ENCODE measurements around the gene PCDH15. TPM values are rescaled to one million over a fixed set of nuclear protein-coding genes. Genes with fewer than 3 reads are reported as not detected.

The PCDH15 gene
- total and polyA plus RNA-seq, 2 of the 13 experiments (the other 11 are each of a cell fraction or from before 2014, with no cell fraction given) = not detected

DNA sequence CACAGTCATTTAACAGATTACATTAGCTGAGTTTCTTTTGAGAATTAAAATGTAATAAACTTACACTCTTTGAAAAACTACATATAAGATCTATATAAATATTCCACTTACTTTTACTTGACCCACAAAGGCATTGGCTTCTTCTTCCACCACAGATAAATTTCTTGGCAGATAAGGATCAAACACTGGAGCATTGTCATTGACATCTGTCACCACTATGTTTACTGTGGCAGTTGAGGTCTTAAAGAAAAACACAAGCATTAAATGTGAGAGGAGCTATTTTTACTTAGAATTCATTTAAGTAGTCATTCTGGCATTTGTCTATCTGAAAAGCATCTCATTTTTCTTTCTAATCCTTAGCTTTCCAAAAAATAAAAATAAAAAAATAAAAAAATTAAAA lies 734.4 kb downstream of the PCDH15 start:
- Histone ChIP-seq H3K4me2 (ENCODE audit: low read depth, low read length) (no peak overlapping the region), H3K9me3 (ENCODE audit: low read length) (no peaks in the 10 kb centered on the region), H4K20me1 (ENCODE audit: insufficient read depth, low read length) (no peaks in the 10 kb centered on the region), H2AFZ (ENCODE audit: low read length) (no peak overlapping the region), H3K27ac (ENCODE audit: extremely low read length, insufficient read depth, low read length) (no peak overlapping the region), H3K36me3 (replicated peaks in 1 of 2; ENCODE audit: control insufficient read depth in 1 of 2, insufficient read depth in 2 of 2, low read length in 2 of 2) (no peaks in the 10 kb centered on the region), H3K9ac (ENCODE audit: insufficient read depth, low read depth, low read length) (no peak overlapping the region), H3K27me3 (ENCODE audit: control insufficient read depth in 1 of 2, insufficient read depth in 2 of 2, low read length in 2 of 2) (no peaks in the 10 kb centered on the region), H3K4me1 (ENCODE audit: insufficient read depth, low read length) (no peaks in the 10 kb centered on the region), H3K79me2 (ENCODE audit: insufficient read depth, low read length) (no peaks in the 10 kb centered on the region), H3K4me3 (replicated peaks in 1 of 3; ENCODE audit: insufficient read depth in 1 of 3, low read depth in 2 of 3, low read length in 3 of 3) (no peak overlapping the region)
- intact Hi-C loops (cut with micrococcal nuclease; ENCODE audit: unreplicated experiment) = no loop called here
- in situ Hi-C loops (cut with HindIII; ENCODE audit: extremely low pct_ligation_motif_present, low pct_unique_long_range_greater_than_20kb) = no loop called here
- BruUV-seq (replicated peaks) = no TSS peak
- POLR2A ChIA-PET = no interaction called here
- CTCF ChIA-PET (ENCODE audit: low intra/inter-chr PET ratio, low total read pairs) = no interaction called here
- ATAC-seq = no peak
- FAIRE-seq = no peak
- DNase-seq (ENCODE audit: low spot score) = no peak
- TF ChIP-seq JUN (CRISPR knock-in tag; IDR thresholded peaks at IDR 0.05) (no peak), RFX1 (IDR thresholded peaks at IDR 0.05) (no peak), FOXA3 (CRISPR knock-in tag; IDR thresholded peaks at IDR 0.05) (no peak), POLR2AphosphoS5 (IDR thresholded peaks at IDR 0.05; ENCODE audit: low read depth, low read length) (no peak), NR1H2 (CRISPR knock-in tag; IDR thresholded peaks at IDR 0.05; ENCODE audit: borderline replicate concordance, low read depth) (no peak), ZBTB7B (CRISPR knock-in tag; IDR thresholded peaks at IDR 0.05) (no peak), MED13 (CRISPR knock-in tag; IDR thresholded peaks at IDR 0.05) (no peak), ZNF780A (CRISPR knock-in tag; IDR thresholded peaks at IDR 0.05) (no peak), ZNF569 (CRISPR knock-in tag; IDR thresholded peaks at IDR 0.05; ENCODE audit: borderline replicate concordance) (no peak), ZNF451 (CRISPR knock-in tag; IDR thresholded peaks at IDR 0.05) (no peak), ZNF713 (CRISPR knock-in tag; IDR thresholded peaks at IDR 0.05) (no peak), SP2 (CRISPR knock-in tag; IDR thresholded peaks at IDR 0.05) (no peak), JDP2 (CRISPR knock-in tag; IDR thresholded peaks at IDR 0.05; ENCODE audit: borderline replicate concordance) (no peak)
- TF ChIP-seq, protein P1, sequence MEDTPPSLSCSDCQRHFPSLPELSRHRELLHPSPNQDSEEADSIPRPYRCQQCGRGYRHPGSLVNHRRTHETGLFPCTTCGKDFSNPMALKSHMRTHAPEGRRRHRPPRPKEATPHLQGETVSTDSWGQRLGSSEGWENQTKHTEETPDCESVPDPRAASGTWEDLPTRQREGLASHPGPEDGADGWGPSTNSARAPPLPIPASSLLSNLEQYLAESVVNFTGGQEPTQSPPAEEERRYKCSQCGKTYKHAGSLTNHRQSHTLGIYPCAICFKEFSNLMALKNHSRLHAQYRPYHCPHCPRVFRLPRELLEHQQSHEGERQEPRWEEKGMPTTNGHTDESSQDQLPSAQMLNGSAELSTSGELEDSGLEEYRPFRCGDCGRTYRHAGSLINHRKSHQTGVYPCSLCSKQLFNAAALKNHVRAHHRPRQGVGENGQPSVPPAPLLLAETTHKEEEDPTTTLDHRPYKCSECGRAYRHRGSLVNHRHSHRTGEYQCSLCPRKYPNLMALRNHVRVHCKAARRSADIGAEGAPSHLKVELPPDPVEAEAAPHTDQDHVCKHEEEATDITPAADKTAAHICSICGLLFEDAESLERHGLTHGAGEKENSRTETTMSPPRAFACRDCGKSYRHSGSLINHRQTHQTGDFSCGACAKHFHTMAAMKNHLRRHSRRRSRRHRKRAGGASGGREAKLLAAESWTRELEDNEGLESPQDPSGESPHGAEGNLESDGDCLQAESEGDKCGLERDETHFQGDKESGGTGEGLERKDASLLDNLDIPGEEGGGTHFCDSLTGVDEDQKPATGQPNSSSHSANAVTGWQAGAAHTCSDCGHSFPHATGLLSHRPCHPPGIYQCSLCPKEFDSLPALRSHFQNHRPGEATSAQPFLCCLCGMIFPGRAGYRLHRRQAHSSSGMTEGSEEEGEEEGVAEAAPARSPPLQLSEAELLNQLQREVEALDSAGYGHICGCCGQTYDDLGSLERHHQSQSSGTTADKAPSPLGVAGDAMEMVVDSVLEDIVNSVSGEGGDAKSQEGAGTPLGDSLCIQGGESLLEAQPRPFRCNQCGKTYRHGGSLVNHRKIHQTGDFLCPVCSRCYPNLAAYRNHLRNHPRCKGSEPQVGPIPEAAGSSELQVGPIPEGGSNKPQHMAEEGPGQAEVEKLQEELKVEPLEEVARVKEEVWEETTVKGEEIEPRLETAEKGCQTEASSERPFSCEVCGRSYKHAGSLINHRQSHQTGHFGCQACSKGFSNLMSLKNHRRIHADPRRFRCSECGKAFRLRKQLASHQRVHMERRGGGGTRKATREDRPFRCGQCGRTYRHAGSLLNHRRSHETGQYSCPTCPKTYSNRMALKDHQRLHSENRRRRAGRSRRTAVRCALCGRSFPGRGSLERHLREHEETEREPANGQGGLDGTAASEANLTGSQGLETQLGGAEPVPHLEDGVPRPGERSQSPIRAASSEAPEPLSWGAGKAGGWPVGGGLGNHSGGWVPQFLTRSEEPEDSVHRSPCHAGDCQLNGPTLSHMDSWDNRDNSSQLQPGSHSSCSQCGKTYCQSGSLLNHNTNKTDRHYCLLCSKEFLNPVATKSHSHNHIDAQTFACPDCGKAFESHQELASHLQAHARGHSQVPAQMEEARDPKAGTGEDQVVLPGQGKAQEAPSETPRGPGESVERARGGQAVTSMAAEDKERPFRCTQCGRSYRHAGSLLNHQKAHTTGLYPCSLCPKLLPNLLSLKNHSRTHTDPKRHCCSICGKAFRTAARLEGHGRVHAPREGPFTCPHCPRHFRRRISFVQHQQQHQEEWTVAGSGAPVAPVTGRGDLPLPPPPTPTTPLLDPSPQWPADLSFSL (CRISPR knock-in tag; IDR thresholded peaks at IDR 0.05) = no peak

Measured in HepG2 (cell line).